GM15510 (cell line): ENCODE measurements around the gene ANKRD31.

Experiments
- POLR2A ChIP-seq: IDR thresholded peaks from 3 replicates; pipeline ENCODE4 v1.6.1; 2011; ENCODE audit warnings: borderline replicate concordance; ENCODE audit not compliant: insufficient read length; ENCODE audit errors: extremely low read depth

The ANKRD31 gene, protein sequence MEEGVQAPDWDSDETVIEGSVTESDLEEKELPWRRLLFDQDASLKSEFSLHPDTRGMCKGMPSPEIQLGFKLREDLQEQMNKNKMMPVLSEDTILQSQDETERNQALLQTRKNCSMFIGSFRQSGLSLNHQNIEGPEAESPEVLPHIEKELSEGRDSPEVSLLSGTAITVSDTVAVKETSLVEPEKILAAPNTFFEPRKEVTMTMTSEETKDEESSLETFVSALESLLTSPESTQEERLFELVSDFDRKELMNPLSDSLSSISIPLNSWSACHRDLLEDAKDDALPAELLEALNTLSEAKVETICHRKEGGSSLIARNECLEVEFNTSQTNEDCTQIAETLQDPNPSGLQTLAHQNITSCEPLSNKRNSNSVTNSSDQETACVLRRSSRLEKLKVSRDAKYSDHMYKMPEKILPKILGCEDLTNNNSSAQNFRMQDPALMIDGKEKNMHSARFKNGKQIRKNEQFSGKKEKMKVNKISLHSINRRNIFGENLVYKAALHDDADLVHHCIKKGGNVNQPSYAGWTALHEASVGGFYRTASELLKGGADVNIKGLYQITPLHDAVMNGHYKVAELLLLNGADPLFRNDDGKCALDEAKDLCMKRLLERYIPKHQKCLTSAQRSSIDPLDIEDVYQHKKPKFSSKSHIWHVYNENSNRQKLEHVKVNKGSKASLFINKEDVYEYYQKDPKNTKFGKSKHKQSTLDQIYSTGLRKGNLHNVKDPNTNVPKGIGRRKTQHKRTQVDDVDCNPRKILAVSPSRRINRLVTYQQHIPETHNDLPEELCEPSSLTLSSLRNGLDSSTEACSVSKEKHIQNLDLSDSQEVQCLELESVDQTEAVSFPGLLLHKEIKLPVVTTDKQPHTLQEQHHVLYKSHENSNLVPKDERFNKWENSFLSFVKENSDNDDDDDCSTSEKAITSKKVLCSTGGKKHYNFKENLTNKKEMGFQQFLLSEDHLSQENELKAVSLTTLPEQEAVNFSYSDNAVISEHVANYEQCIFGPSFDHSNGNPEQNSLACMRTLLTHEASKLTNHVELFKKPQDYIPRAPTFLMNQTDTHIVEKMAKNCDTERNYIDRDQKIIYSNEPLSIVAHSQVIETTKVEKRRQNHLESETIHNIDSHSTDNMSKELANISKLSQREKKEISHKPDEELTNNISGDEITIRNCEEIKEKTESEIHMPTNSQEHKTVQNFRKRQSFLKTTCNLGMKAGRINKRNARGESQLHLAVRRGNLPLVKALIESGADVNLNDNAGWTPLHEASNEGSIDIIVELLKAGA (N-terminal part only)

DNA sequence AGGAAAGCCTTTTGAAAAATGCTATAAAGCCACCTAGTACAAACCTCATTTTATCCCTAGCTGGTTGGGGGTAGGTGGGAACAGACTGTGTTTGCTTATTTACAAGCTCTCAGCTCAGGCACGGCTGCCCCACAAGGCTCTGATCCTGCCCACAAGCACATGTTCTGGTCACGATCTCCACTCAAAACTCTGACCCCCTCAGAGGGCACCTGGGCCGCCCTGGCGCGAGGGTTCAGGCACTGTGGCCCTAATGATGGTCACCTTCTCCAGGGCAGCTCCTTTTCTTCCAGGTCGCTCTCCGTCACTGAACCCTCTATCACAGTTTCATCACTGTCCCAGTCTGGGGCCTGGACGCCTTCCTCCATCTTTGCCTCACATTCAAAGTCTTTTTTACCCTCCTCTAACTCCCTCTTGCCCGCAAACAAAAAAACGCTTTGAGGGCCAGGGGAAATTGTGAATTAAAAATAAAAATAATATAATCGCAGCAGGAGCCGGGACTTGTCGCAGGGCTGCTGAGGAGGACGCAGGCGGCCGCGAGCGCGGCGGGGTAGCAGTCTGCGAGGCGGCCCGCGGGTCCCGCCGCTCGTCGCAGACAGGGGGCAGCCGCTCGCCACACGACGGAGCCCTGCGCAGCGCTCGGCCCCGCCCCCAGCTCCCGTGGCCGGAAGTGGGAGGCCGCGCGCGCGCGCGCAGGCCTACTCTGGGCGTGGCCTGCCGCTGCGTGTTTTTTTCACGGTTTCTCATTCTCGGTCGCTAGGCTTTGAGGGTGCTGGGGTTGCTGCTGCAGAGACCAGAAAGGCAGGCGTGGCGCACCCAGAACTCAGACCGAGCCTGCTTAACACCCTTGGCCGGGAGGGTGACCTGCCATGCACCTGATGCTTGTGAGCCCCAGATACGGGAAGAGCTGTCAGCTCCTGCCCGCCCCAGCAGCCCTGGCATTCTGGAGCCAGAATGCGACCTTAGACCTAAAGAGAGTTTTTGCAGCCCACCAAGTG, at the start of gene ANKRD31:
Gene ANKRD31 (minus strand): TSS at position 557 of the 995 bp plus-strand sequence. CDS start 192 bp downstream, at position 365.
- TF ChIP-seq POLR2A: peak; percentile 74

DNA sequence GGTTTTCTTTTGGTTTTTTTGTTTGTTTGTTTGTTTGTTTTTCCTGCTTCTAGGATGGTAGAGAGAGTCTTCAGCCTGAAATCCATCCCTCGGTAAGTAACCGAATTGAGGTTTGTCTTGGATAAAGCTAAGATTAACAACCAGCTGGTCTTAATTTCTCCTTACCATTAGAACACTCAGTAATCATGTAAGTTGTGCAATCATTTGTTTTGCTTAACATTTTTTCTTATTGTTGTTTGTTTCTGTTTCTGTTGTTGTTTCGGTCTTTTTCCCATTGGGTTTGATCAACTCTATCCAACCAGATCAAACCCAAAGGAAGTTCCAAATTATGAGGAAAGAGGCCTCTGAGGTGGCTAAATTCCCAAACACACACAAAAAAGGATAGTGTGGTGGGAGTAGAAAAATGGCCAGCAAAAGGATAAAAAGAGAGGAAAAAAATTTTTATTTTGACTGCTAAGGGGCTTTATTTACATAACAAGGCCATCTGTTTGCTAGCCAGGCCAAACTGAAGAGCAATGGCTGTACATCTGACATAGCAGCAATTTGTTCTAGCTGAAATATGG, 49.6 kb upstream of the ANKRD31 start:
- no peak for TF ChIP-seq POLR2A

DNA sequence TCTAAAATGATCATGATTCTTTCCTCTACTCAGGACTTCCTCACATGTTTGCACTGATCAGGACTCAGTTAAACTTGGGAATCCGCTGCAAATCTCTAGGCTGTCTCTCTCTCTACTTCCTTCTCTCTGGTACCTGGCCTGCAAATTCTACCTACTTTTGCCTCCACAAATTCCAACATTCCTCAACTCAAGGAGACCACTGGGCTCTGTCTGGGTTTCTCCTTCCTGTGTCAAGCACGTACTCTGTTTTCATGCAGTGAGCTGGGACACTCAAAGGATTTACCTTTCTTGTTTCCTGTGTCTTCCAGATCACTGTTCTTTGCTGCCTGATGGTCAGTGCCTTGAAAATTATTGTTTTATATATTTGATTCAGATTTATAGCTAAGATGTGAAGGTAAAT, 45.9 kb upstream of the ANKRD31 start:
- no peak for TF ChIP-seq POLR2A

DNA sequence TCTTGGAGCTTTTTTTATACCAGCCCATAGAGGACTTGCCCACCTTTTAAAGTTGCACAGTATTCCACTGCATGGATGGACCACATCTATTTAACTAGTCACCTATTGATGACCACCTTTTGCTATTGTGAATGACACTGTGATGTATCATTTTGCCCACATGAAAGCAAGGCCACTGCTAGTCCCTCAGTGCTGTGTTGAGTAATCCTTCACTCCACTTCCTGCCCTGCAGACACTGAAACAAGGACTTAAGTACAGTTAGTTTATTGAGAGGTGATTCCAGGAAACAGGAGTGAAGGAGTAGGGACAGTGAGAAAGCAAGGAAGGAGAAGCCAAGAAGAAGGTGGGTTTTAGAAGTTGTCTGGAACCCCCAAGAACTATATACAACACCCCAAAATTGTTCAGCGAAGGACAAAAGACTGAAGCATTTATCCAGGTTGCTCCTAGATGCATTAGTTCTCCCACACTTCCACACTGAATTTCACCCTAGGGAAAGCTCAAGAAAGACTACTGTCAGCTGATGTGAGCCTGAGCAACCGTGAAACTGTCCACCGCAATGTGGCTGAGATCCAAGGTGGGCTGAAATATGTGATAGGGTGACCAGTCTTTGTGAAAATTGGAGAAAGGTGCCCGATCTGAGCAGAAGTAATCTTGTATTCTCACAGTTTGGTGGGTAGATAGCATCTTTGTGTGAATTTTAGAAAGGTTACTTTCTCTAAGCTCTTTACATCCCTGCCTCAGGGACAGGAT, 45.2 kb upstream of the ANKRD31 start:
- TF ChIP-seq POLR2A: no peak

DNA sequence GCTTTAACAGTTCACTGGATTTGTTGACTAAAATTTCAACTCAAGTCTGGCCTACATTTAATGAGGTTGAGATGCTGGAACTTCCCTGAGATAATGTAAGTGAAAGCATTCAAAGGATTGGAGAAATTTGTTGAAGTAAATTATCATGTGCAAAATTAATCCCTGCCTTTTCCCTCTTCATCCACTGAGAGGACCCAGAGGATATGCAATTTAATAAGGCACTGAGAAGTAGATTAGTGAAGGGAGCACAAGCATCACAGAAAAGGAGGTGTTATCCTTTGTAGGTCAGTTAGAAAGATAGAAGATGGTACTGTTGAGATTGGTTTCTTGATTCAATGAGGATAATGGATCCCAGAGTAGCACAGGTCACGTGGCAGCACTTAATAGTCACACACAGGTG, 42.6 kb upstream of the ANKRD31 start:
- no peak for TF ChIP-seq POLR2A

DNA sequence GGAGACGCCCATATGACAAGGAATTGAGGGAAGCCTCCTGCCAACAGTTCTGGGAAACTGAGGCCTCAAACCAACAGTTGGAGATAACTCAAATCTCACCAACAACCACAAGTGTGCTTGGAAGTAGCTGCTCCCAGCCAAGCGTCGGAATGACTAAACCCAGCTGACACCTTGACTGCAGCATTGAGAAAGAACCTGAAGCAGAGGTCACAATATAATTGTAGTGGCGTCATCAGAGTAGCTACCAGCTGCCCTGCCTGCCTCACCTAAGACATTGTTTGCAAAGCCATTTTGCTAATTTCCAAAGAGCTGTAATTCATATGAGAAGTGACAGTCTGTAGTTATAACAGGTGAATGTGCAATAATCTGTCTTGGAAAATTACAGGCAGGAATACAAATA, 40.8 kb upstream of the ANKRD31 start:
- no peak for TF ChIP-seq POLR2A

DNA sequence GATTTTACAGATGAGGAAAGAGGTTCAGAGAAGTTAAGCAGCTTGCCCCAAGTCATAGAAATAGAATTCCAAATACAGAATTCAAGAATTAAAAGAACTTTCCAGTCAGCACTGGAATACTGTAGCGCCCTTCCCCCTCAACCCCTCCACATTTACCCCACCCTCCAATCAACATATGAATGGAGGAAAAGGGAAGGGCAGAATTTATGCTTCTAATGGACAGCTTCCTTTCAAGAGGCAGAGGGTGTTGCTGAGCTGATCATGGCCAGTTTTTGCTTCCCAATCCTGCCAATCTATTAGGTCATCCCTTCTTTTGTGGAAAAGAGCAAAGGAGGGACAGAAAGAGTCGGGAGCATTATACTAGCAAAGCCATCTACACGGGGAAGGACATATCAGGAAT, 39.1 kb upstream of the ANKRD31 start:
- TF ChIP-seq POLR2A: no peak

DNA sequence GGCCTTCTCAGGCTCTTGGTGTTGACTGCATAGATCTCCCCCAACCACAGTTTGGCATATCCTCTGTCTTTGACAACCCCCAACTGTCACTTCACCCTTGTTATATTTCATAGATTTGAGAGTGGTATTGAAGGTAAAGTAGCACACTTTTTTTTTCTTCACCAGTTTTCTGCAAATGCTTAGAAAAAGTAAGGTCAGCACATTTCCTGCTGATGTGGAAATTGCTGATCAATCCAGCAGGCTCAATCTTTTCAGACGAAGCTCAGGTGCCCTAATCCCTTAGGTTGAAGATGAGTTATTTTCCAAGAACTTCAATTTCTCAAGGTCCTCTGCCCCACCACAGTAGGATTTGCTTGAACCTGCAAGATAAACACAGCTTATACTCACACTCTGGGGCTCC, 38.5 kb upstream of the ANKRD31 start:
- no peak for TF ChIP-seq POLR2A

DNA sequence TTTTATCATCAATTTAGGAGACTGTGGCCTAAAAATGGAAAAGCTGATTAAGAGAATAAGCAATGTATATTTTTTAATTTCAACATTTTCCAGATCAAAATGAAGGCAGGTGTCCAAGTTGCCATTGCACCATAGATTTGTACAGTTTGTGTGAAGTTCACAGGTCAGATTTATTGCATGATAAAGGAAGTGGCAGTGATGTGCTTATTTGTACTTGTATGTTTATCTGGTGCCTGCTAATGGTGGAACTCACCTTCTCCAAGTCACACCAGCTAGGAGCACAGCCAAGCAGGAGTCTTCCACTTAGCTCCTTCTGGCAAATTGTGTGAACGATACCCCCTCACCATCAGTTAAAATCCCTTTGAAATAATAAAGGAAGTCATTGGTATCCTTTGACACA, 37.8 kb upstream of the ANKRD31 start:
- TF ChIP-seq POLR2A: no peak

DNA sequence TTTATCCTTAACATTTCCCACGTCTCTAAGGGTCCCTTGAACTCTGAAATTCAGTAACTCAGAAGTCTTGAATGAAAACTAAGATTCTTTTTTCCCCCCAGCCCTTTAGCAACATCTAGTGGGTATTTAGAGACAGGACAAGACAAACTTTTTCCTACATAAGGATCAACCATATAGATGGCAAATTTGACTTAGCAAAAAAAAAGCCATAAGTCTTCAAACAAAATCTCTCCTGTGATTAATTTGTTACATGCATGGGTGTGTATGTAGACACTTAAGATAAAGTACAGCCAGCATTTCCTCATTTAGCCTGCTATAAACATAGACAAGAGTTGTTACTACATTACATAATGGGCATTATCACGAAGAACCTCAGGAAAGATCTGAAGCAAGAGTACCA, 29.1 kb upstream of the ANKRD31 start:
- TF ChIP-seq POLR2A: no peak

DNA sequence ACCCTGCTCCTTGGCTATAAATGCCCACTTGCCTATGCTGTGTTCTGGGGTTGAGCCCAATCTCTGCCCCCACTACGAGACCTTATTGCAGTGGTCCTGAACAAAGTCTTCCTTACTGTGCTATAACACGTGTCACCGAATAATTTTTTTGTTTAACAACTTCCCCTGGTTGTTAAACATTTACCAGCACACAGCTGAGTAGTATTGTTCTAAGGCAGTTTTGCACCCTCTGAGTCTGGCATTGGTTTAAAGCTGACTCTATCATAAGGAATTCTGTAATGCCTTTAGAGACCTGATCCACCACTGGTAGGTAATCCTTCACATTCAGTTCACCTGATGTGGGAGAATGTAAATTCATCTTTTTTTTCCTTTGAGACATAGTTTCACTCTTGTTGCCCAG, 25.6 kb upstream of the ANKRD31 start:
- no peak for TF ChIP-seq POLR2A

DNA sequence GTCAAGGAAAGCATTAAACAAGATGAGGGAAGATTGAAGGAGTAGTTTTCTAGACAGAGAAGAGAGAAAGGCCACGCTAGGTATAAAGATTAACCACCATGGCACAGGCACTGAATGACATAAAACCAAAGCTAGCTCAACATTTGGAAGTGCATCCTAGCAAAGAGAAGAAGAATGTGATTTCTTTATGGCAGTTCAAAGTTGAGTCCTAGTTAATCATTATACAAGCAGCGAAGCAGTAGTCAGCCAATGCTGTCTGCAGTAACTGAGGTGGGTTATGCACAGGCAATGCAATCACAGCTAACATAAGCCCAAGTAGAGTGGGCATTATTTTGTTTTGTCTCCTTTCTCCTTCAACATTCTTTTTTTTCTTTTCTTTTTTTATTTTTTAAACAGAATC, 24.0 kb upstream of the ANKRD31 start:
- no peak for TF ChIP-seq POLR2A

DNA sequence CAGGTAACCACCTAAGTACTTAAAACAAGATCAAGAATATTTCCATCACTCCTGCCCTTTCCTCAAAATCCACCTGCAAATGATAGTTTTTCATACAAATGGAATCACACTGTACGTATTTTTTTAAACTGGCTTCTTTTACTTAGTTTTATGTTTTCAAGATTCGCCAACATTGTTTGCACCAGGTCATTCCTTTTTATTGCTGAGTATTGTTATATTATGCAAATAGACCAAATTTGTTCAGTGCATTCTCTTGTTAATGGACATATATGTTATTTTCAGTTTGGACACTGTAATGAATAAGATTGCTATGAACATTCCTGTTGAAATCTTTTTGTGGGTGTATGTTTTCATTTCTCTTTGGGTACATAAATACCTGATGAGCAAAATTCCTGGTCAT, 8.3 kb upstream of the ANKRD31 start:
- TF ChIP-seq POLR2A: no peak

DNA sequence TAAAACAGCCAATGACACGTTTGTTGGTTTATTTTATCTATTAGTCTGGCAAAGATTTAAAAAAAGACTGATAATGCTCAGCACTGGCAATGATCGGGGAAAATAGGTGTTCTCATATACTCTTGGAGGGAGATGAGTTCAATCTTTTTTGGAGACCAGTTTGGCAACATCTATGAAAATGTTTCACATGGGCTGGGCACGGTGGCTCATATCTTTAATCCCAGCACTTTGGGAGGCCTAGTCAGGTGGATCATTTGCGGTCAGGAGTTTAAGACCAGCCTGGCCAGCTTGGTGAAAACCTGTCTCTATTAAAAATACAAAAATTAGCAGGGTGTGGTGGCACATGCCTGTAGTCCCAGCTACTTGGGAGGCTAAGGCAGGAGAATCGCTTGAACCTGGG, 6.8 kb upstream of the ANKRD31 start:
- TF ChIP-seq POLR2A: no peak

DNA sequence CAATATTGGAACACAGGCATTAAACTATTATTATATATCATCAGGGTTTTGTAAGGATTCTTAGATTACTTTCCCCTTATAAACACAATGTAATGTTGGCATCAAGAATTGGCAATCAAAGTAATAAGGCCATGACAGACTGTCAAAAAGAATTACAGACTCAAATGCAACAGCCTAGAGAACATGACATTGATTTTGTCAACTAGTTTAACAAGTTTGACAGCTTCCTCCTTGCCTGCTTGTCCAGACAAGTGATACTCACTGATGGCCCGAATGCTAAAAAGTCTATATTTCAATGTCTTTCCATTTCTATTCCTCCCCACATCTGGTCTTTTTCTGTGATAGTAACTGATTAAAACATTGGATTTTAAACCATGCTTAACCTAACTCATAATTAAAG, 6.4 kb upstream of the ANKRD31 start:
- no peak for TF ChIP-seq POLR2A
